Cerebellar nuclear complex (tissue), 1 donor: ENCODE data around the gene RHD.
"Not testable (repeated sequence)": the region's sequence is repeated elsewhere in the genome, so short reads cannot be mapped to it uniquely, and the experiment has no call there.

ENCODE experiments used
- DNase-seq, 2 experiments: peaks; one replicate each; lab custom pipeline; 2025; lab: John Stamatoyannopoulos, UW

RHD gene

GRCh38 chr1:25257196-25257595 is 15.1 kb upstream of the RHD start:
- no peak for DNase-seq

DNA sequence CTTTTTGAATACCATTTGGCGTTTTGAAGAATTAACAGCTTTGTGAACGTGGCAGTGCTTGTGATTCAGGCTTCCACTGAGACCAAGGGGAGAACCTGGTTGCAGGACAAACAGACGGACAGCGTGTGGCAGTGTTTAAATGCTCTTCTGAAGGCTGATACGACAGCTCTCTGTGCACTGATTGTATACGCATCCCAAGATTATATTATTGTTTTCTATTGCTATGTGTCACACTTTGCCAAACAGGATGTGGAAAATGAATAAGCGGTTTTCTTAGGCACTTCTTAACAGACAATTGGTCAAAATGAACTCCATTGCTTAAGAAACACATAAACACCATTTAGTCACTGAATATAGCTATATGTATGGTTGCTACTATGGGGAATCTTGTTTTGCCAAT is 12.5 kb upstream of the RHD start:
- DNase-seq, result not testable (repeated sequence)

DNA sequence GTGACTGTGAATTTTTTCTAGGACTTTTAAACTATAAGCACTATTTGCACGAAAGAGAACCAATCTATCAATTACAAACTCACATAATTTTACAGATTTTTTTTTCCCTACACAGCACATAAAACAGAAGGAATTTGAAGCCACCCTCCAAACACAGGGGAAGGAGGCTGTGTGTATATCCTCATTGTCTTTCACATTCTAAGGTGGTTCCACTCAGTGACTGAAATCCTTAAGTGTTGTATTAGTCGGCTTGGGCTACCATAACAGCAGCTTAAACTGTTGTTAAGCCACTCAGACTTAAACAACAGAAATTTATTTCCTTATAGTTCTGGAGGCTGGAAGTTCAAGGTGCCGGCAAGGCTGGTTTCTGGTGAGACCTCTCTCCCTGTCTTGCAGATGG is 12.0 kb upstream of the RHD start:
- not testable (repeated sequence) for DNase-seq

GRCh38 chr1:25266554-25267287 is 5.6 kb upstream of the RHD start:
- DNase-seq, result not testable (repeated sequence)

- not testable (repeated sequence) for DNase-seq
Measured at GRCh38 chr1:25267288-25268142, 4.8 kb upstream of the RHD start.

DNA sequence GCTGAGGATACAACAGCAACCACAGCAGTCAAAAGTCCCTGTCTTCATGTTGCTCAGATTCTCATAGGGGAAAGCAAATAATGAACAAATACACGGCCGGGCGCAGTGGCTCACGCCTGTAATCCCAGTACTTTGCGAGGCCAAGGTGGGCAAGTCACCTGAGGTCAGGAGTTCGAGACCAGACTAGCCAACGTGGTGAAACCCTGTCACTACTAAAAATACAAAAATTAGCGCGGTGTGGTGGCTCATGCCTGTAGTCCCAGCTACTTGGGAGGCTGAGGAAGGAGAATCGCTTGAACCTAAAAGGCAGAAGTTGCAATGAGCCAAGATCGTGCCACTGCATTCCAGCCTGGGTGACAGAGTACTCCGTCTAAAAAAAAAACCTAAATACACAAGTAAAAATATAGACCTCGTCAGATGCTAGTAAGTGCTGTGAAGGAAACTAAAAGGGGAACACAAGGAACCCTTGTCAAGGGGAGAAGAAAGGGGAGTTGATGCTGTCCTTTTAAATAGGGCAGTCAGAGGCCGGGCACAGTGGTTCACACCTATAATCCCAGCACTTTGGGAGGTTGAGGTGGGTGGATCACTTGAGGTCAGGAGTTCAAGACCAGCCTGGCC is 4.1 kb upstream of the RHD start:
- not testable (repeated sequence) for DNase-seq

DNA sequence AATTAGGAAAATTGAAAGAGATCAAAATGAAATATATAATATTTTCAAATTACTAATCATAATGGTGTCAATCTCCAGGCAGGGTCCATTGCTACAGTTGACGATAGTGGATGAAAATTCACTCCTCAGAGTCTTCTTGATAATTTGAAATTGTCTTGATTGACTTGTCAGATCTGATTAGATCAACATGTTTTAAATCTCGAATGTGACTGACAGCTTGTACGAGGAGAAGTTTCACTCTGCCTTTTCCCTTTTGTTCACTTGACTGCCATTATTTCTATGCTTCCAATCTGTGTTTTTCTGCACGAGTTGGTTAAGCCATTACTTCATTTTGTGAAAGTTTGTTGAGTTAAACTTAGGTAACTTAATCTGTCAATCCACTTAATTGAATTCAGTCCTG is 3.3 kb downstream of the RHD start:
- not testable (repeated sequence) for DNase-seq

- DNase-seq, result not testable (repeated sequence)
Measured at GRCh38 chr1:25277295-25277694, 5.0 kb downstream of the RHD start.

DNA sequence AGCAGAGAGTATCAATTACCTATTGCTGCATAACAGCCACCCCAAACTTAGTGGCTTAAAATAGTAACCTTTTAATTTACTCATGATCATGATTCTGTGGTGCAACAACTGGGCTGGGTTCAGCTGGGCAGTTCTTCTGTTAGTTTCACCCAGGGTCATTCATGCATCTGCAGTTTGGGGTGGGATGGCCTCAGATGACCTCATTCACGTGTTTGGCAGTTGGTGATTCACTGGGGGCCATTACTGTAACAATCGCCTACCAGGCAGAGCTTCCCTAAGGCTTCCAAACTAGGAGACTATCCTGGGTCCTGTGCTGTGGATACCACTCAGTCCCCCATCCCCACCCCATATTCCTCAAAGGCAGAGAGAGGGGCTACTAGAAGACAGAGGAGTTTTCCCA is 6.0 kb downstream of the RHD start:
- not testable (repeated sequence) for DNase-seq

DNA sequence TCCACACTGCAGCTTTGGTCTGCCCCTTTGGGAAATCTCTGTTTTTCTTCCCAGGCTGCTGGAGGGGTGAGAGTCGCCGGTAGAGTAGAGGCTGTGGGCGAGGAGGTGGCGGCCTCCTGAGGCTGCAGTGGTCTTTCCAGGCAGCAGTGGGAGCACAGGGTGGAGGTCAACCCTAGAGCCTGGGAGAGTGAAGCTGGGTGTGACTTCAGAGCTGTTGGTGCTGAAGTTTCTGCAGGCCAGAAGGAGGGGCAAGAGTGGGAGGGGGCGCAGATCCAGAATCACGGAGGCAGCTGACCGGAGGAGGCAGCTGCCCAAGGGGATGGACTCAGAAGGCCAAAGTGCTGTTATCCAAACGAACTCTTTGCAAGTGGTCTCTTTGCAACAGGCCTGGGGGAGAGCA is 6.5 kb downstream of the RHD start:
- DNase-seq, result not testable (repeated sequence)

- DNase-seq, result not testable (repeated sequence)
Measured at GRCh38 chr1:25279693-25280111, 7.4 kb downstream of the RHD start.

- not testable (repeated sequence) for DNase-seq
Measured at GRCh38 chr1:25285862-25286261, 13.6 kb downstream of the RHD start.

GRCh38 chr1:25287164-25287563 is 14.9 kb downstream of the RHD start:
- DNase-seq, result not testable (repeated sequence)

GRCh38 chr1:25288573-25289101 is 16.3 kb downstream of the RHD start:
- not testable (repeated sequence) for DNase-seq

- not testable (repeated sequence) for DNase-seq
Measured at GRCh38 chr1:25290043-25290442, 17.7 kb downstream of the RHD start.

DNA sequence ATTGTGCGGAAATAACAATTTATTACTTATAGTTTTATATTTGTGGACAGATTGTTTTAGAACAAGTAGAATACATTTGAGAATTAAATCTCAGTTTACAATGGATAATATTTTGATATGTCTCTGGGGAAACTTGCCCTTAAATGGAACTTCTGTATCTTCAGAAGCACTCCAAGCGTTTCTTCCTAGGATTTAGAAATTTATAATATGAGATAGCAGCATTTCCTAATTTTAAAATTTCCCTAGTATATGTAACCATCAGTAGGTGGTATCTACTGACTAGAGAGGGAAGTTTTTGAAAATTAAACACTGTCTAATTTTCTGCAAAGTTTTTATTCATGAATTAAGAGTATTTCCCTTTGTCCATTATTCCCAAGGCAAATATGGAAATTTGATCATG is 21.1 kb downstream of the RHD start:
- DNase-seq, result not testable (repeated sequence)

- DNase-seq, result not testable (repeated sequence)
Measured at GRCh38 chr1:25294889-25295826, 22.8 kb downstream of the RHD start.

DNA sequence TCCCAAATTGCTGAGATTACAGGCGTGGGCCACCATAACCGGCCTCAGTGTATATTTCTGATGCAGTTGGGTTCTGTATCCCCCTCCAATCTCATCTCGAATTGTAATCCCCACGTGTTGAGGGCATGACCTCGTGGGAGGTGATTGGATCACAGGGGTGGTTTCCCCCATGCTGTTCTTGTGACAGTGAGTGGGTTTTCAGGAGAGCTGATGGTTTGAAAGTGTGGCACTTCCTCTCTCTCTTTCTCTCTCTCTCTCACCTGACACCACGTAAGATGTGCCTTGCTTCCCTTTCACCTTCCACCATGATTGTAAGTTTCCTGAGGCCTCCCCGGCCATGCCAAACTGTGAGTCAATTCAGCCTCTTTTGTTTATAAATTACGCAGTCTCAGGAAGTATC is 24.2 kb downstream of the RHD start:
- DNase-seq, result not testable (repeated sequence)

DNA sequence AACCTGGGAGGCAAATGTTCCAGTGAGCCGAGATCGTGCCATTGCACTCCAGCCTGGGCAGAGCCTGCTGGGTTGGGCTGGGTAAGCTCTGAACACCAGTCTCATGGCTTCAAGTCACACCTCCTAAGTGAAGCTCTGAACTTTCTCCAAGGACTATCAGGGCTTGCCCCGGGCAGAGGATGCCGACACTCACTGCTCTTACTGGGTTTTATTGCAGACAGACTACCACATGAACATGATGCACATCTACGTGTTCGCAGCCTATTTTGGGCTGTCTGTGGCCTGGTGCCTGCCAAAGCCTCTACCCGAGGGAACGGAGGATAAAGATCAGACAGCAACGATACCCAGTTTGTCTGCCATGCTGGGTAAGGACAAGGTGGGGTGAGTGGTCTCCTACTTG is 28.4 kb downstream of the RHD start:
- DNase-seq, result not testable (repeated sequence)

- not testable (repeated sequence) for DNase-seq
Measured at GRCh38 chr1:25302330-25302729, 30.0 kb downstream of the RHD start.

- not testable (repeated sequence) for DNase-seq
Measured at GRCh38 chr1:25304936-25305335, 32.6 kb downstream of the RHD start.
